RKO (cell line): Measurements from ENCODE around the gene ABHD17A.
A peak's percentile ranks its signal among the peaks of the same experiment; 100 is the strongest.
"Not testable (repeated sequence)": the region's sequence is repeated elsewhere in the genome, so short reads cannot be mapped to it uniquely, and the experiment has no call there.

Experiments
- DNase-seq: peaks from one replicate; pipeline ENCODE4 v3.0.0-alpha.2; 2016; ENCODE audit warnings: low spot score

The ABHD17A gene

GRCh38 chr19:1910177-1910576 lies 24.9 kb upstream of the ABHD17A start:
- DNase-seq, result no peak

- no peak for DNase-seq
Measured at GRCh38 chr19:1909761-1910080, 24.4 kb upstream of the ABHD17A start.

- DNase-seq, result no peak
Measured at GRCh38 chr19:1908364-1908678, 23.0 kb upstream of the ABHD17A start.

GRCh38 chr19:1907563-1908363 lies 22.5 kb upstream of the ABHD17A start:
- no peak for DNase-seq

- no peak for DNase-seq
Measured at GRCh38 chr19:1906985-1907562, 21.8 kb upstream of the ABHD17A start.

GRCh38 chr19:1905863-1906375 lies 20.6 kb upstream of the ABHD17A start:
- DNase-seq, result no peak

- DNase-seq, result peak; percentile 99
Measured at GRCh38 chr19:1905110-1905862, 20.0 kb upstream of the ABHD17A start, which contains the start of the genes ADAT3 and SCAMP4. TSS of gene ADAT3 (plus strand) at chr19:1905399. CDS start at chr19:1912048, 6,649 bp downstream. TSS of gene SCAMP4 (plus strand) at chr19:1905399. CDS start at chr19:1915020, 9,621 bp downstream.

GRCh38 chr19:1904860-1905109 lies 19.5 kb upstream of the ABHD17A start:
- DNase-seq, result no peak

GRCh38 chr19:1902923-1903322 lies 17.6 kb upstream of the ABHD17A start:
- no peak for DNase-seq

- DNase-seq, result no peak
Measured at GRCh38 chr19:1901940-1902404, 16.7 kb upstream of the ABHD17A start.

- no peak for DNase-seq
Measured at GRCh38 chr19:1896508-1896907, 11.2 kb upstream of the ABHD17A start.

- no peak for DNase-seq
Measured at GRCh38 chr19:1893791-1894190, 8.5 kb upstream of the ABHD17A start.

- DNase-seq, result no peak
Measured at GRCh38 chr19:1889907-1890306, 4.6 kb upstream of the ABHD17A start.

- DNase-seq, result no peak
Measured at GRCh38 chr19:1888385-1888784, 3.1 kb upstream of the ABHD17A start.

- not testable (repeated sequence) for DNase-seq
Measured at GRCh38 chr19:1886360-1886759, 1.1 kb upstream of the ABHD17A start.

- DNase-seq, result peak; percentile 53
Measured at GRCh38 chr19:1884719-1885334, 469 bp downstream of the ABHD17A start.

- no peak for DNase-seq
Measured at GRCh38 chr19:1884291-1884718, 991 bp downstream of the ABHD17A start.

GRCh38 chr19:1883784-1884183 lies 1.5 kb downstream of the ABHD17A start:
- no peak for DNase-seq

- no peak for DNase-seq
Measured at GRCh38 chr19:1882786-1883692, 2.3 kb downstream of the ABHD17A start.

- DNase-seq, result no peak
Measured at GRCh38 chr19:1882089-1882785, 3.1 kb downstream of the ABHD17A start.
